NCI-H460 (cell line): ENCODE data around the gene INPPL1. TPM values are rescaled to one million over a fixed set of nuclear protein-coding genes. Genes with fewer than 3 reads are reported as not detected.

Experiments
- DNase-seq: peaks from one replicate; pipeline ENCODE4 v3.0.0-alpha.2; 2016; ENCODE audit warnings: low read depth; ENCODE audit errors: extremely low read depth
- total RNA-seq: library from RNA; depleted of rRNA; stranded (reverse); fragments of >200 nt; shearing (Covaris generic); gene quantifications from 2 replicates; pipeline ENCODE4 v1.2.3, GENCODE V29; 2014

Gene INPPL1
- total RNA-seq, 1 experiment from 2014 or later, result 55.6 TPM

- DNase-seq, result no peak
Observed at GRCh38 chr11:72231396-72232259, 7.1 kb downstream of the INPPL1 start.

DNA sequence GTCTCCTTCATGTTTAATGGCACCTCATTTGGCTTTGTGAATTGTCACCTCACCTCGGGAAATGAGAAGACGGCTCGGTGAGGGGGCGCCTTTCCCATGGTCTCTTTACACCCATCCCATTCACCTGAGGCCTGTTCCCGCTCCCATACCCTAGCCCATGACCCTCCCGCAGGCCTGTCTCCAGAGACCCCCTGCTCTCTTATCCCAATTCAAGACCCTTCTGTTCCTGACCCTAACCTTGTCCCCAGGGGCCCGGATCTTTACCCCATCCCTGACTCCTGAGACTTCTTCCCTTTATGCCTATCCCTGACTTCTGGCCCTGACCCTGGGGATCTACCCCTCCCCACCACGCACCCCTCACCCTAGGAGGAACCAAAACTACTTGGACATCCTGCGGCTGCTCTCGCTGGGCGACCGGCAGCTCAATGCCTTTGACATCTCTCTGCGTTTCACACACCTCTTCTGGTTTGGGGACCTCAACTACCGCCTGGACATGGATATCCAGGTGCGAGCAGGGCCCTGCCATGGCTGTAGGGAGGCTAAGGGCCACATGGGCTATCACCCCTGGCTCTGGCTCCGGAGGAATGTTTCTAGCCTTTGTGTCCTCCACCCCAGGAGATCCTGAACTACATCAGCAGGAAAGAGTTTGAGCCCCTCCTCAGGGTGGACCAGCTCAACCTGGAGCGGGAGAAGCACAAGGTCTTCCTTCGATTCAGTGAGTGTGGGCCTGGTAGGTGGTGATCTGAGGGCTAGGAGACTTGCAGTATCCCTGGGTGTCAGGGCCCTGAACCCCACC, 7.9 kb downstream of the INPPL1 start:
- no peak for DNase-seq

GRCh38 chr11:72233056-72233772, 8.6 kb downstream of the INPPL1 start:
- no peak for DNase-seq

DNA sequence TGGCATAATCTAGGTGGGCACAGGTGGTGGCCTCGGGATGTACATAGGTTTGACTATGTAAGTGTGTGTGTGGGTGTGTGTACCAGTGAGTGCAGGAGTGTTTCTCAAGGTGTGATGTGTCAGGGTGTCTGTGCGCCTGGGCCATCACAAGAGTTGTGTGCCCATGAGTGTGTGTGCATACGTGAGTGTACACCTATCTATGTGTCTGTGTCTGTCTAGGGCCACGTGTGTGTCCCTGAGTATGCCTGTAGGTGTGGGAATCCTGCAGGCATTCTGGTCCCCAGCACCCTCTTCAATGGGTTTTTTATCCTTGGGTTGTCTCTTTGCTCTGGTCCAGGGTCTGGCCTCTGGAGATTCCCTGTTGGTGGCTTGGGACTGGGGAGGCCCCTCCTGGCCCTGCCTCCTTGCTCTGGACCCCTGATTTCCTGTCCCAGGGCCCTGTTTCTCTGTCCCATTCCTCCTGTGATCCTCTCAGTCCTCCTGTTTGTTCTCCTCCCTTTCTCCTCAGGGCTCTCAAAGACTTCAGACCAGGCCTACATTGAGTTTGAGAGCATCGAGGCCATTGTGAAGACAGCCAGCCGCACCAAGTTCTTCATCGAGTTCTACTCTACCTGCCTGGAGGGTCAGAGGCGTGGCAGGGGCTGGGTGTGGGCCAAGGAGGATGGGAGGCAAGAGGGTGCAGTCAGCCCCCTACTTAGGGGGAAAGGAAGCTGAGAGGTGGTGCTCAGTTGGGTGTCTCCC, 9.4 kb downstream of the INPPL1 start:
- DNase-seq, result no peak

DNA sequence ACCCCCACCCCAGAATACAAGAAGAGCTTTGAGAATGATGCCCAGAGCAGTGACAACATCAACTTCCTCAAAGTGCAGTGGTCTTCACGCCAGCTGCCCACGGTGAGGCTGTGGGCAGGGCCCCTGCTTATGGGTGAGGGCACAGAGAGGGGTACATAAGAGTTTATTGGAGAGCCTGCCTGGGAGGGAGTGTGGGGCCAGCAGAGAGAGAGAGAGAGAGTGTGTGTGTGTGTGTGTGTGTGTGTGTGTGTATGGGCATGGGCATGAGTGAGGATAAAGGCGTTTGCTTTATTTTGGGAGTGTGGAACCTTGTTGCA, 9.9 kb downstream of the INPPL1 start:
- no peak for DNase-seq

GRCh38 chr11:72234920-72235319, 10.4 kb downstream of the INPPL1 start:
- no peak for DNase-seq

GRCh38 chr11:72235351-72236057, 10.9 kb downstream of the INPPL1 start:
- DNase-seq, result no peak

GRCh38 chr11:72236083-72236697, 11.6 kb downstream of the INPPL1 start:
- no peak for DNase-seq

- DNase-seq, result no peak
Observed at GRCh38 chr11:72236774-72237111, 12.2 kb downstream of the INPPL1 start.

DNA sequence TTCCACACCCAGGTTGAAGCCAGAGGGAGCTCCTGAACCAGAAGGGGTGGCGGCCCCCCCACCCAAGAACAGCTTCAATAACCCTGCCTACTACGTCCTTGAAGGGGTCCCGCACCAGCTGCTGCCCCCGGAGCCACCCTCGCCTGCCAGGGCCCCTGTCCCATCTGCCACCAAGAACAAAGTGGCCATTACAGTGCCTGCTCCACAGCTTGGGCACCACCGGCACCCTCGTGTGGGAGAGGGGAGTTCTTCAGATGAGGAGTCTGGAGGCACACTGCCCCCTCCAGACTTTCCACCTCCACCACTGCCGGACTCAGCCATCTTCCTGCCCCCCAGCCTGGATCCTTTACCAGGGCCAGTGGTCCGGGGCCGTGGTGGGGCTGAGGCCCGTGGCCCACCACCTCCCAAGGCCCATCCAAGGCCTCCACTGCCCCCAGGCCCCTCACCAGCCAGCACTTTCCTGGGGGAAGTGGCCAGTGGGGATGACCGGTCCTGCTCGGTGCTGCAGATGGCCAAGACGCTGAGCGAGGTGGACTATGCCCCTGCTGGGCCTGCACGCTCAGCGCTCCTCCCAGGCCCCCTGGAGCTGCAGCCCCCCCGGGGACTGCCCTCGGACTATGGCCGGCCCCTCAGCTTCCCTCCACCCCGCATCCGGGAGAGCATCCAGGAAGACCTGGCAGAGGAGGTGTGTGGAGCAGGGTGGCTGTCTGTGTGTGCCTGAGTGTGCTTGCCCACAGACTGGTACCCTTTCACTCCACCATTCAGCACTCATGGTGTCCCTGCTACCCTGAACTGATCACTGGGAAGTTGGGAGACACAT, 12.8 kb downstream of the INPPL1 start:
- DNase-seq, result no peak

- peak; percentile 58 for DNase-seq
Observed at GRCh38 chr11:72238040-72238450, 13.5 kb downstream of the INPPL1 start.

DNA sequence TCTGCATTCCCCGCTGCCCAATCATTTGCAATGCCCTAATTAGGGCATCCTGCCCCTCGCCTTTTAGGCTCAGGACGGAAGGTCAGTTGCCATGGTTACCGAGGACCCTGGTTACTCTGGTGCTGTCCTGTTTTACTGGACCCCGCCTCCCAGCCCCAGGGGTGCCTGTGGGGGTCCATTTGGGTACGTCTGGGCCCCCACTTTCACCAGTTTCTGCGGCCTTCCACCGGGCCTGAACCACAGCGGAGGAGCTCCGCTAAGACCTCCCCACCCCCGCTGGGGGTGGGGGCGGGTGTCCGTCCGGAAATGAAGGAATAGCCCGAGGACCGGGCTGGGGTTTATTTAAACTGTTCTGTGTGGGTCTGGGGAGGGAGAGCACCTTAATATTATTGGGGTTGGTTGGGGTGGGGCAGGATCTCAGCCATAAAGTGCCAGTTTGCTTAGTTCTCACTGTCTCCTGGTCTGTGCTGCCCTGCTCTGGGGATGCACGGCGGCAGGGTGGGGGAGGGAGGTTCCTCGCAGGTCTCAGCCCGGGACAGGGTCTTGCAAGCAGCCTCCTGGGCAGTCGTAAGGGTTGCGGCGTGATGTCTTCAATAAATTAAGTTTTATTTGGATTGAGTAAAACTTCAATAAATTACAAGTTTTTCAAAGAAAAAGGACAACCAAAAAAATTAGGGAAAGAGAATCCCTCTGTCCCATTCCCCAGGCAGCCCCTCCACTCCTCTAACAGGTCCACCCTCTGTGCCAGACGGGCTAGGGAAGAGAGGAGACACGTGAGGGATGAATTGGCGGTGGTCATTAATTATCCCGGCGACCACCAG, 14.1 kb downstream of the INPPL1 start:
- DNase-seq, result no peak

GRCh38 chr11:72239313-72239848, 14.8 kb downstream of the INPPL1 start:
- DNase-seq, result peak; percentile 18

GRCh38 chr11:72239849-72240460, 15.4 kb downstream of the INPPL1 start:
- no peak for DNase-seq

DNA sequence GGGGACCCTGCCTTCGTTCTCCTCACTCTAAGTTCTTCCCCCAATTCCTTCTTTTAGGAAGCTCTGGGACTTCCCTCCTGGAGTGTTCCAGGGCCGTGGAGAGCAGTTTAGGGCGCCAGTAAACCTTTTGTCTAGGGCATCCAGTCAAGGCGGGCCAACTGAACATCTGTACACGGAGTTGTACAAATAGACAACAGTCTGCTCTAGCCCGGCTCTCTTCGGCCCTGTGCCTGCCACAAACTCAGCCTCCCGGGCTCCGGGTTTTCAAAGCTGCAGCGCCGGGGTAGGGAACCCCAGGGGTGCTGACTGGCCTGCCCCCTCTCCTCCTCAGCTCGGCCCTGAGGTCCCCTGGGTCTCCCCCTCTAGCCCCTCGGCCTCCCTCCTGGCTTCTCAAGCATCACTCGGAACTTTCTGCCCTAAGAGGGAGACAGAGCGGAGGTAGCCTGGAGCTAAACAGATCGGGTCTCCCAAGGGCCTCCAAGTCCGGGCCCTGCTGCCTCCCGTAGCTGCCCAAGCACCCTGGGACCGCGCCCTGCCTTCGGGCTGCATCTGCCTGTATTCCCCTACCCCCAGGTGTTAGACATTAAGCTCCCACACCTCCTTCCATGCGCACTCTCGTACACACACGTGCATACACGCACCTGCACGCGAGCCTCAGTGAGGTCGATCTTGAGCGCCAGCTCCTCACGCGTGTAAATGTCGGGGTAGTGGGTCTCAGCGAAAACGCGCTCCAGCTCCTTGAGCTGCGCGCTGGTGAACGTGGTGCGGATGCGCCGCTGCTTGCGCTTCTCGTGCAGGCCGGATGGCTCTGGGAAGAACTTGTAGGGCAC, 16.1 kb downstream of the INPPL1 start:
- no peak for DNase-seq

DNA sequence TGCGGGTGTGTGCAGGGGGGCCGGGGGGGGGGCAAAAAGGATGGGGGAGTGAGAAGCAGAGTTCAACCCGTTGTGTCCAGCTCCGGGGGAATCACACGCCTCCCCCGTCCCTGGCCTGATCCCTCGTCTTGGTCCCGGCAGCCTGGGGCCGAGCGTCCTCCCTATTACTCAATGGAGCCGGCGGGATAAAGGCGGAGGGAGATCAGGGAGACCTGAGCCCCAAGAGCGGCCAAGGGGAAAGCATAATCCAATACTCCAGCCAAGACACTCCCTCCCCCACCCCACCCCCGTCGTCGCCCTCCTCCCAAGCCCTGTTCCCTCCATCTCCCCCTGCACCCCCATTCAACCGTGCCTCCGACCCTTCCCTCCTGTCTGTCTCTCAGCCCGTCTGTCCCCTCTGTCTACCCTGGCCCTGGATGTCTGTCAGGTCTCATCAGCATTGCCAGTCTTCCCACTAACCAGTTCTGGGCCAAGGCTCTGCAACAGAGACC, 16.8 kb downstream of the INPPL1 start:
- DNase-seq, result no peak
